GM12878 (cell line): Measurements from ENCODE around the gene PSMB5. TPM values are rescaled to one million over a fixed set of nuclear protein-coding genes. Genes with fewer than 3 reads are reported as not detected.

Source experiments
- ATAC-seq: fragments of 200-7000 bp; cut with Tn5 transposase; 3 replicates; pipeline ENCODE4 v1.9.1; 2020; ENCODE audit warnings: mild to moderate bottlenecking, moderate library complexity
- BruUV-seq: library from RNA; stranded (reverse); fragments of 400-500 nt; replicated peaks from 2 replicates; lab custom pipeline; 2021; lab: Mats Ljungman, UMichigan
- CTCF ChIA-PET: fragments of 300-600 bp; sonication (Branson Sonifier 250); formaldehyde crosslinking; extraction: SDS; loops from one replicate; lab custom pipeline; 2021; ENCODE audit warnings: inconsistent platforms; lab: Yijun Ruan, JAX
- POLR2A ChIA-PET: fragments of 350-600 bp; formaldehyde crosslinking; extraction: SDS; loops from one replicate; lab custom pipeline; 2021; ENCODE audit warnings: inconsistent platforms; lab: Charles Lee
- RAD21 ChIA-PET: fragments of 300-600 bp; sonication (Branson Sonifier 250); formaldehyde crosslinking; loops from one replicate; lab custom pipeline; 2023; ENCODE audit warnings: antibody characterized with exemption; ENCODE audit not compliant: unreplicated experiment; lab: Charles Lee
- SMC1A ChIA-PET: fragments of 300-600 bp; sonication (Branson Sonifier 250); formaldehyde crosslinking; loops from one replicate; lab custom pipeline; 2023; ENCODE audit not compliant: unreplicated experiment, uncharacterized antibody; lab: Charles Lee
- DNase-seq: peaks from one replicate; pipeline ENCODE4 v3.0.0-alpha.2; 2011; ENCODE audit warnings: low read depth, low spot score
- FAIRE-seq: peaks from 3 replicates; lab custom pipeline; 2011; peaks lifted over from hg19 to GRCh38; lab: Jason Lieb, UNC
- H2AFZ ChIP-seq: 2 replicates; pipeline ENCODE4 v1.6.0; 2011; ENCODE audit warnings: low read depth, low read length, control low read depth; ENCODE audit not compliant: control insufficient read depth
- H3K27ac ChIP-seq: 2 replicates; pipeline ENCODE4 v1.5.1; 2011; ENCODE audit warnings: control low read depth; ENCODE audit not compliant: control insufficient read depth, insufficient read depth
- H3K27me3 ChIP-seq, 2 experiments: replicated peaks in 1 of 2; 2 replicates each; pipeline versions ENCODE4 v1.6.0 to v1.6.1; 2011; ENCODE audit warnings: low read length in 1 of 2; ENCODE audit not compliant: control insufficient read depth in 2 of 2, insufficient read depth in 2 of 2
- H3K36me3 ChIP-seq, 2 experiments: 2 replicates each; pipeline ENCODE4 v1.5.1; 2011; ENCODE audit warnings: low read length in 1 of 2; ENCODE audit not compliant: control insufficient read depth in 2 of 2, insufficient read depth in 2 of 2
- H3K4me1 ChIP-seq: 2 replicates; pipeline ENCODE4 v1.6.1; 2011; ENCODE audit warnings: mild to moderate bottlenecking, low read length, moderate library complexity, mixed read lengths; ENCODE audit not compliant: control insufficient read depth, insufficient read depth
- H3K4me2 ChIP-seq: 2 replicates; pipeline ENCODE4 v1.6.0; 2011; ENCODE audit warnings: control low read depth; ENCODE audit not compliant: control insufficient read depth, insufficient read depth
- H3K4me3 ChIP-seq: fragments of 200-600 bp; sonication (generic); 2 replicates; pipeline ENCODE4 v1.5.1; 2016
- H3K79me2 ChIP-seq: 2 replicates; pipeline ENCODE4 v1.6.0; 2011; ENCODE audit warnings: low read length; ENCODE audit not compliant: control insufficient read depth, insufficient read depth
- H3K9ac ChIP-seq: 2 replicates; pipeline ENCODE4 v1.8.0; 2011; ENCODE audit warnings: low read length, control low read depth, mixed read lengths; ENCODE audit not compliant: control insufficient read depth, insufficient read depth
- H3K9me3 ChIP-seq: replicated peaks from 3 replicates; pipeline ENCODE4 v1.5.1; 2011; ENCODE audit warnings: mild to moderate bottlenecking, low read length; ENCODE audit not compliant: control insufficient read depth, insufficient read depth
- H4K20me1 ChIP-seq: 2 replicates; pipeline ENCODE4 v1.6.0; 2011; ENCODE audit not compliant: control insufficient read depth, insufficient read depth
- POLR2A ChIP-seq: IDR thresholded peaks from 2 replicates; pipeline ENCODE4 v1.6.1; 2011; ENCODE audit warnings: low read depth, mild to moderate bottlenecking, low read length
- RAD21 ChIP-seq: IDR thresholded peaks from 2 replicates; pipeline ENCODE4 v1.6.1; 2011; ENCODE audit warnings: mild to moderate bottlenecking, low read depth, low read length, moderate library complexity; ENCODE audit not compliant: insufficient read depth
- SMAD5 ChIP-seq: IDR thresholded peaks from 2 replicates; pipeline ENCODE4 v1.6.1; 2016; ENCODE audit warnings: antibody characterized with exemption, low read depth
- TARDBP ChIP-seq: IDR thresholded peaks from 2 replicates; pipeline ENCODE4 v1.6.1; 2016; ENCODE audit warnings: borderline replicate concordance
- ZNF217 ChIP-seq: fragments of 450-650 bp; IDR thresholded peaks from 2 replicates; pipeline ENCODE4 v1.6.1; 2017; ENCODE audit warnings: antibody characterized with exemption, mild to moderate bottlenecking
- ZNF274 ChIP-seq: IDR thresholded peaks from one replicate; pipeline ENCODE4 v1.8.0; 2011; ENCODE audit not compliant: insufficient read length, insufficient read depth
- WGBS: methylation state at CpG from one replicate; pipeline ENCODE4 v1.1.6; 2016; ENCODE audit warnings: low lambda C conversion rate; ENCODE audit not compliant: insufficient replicate concordance, insufficient coverage; ENCODE audit errors: missing lambda C conversion rate; 5-methylcytosine and 5-hydroxymethylcytosine counted together
- in situ Hi-C: fragments of 300-500 bp; cut with MboI; formaldehyde crosslinking; loops from 9 replicates; pipeline ENCODE4 v1.14.3; 2018; ENCODE audit warnings: mixed read lengths
- intact Hi-C: fragments of 100-400 bp; cut with micrococcal nuclease; formaldehyde crosslinking; loops from one replicate; pipeline ENCODE4 v1.14.2; 2022; ENCODE audit not compliant: unreplicated experiment
- polyA plus RNA-seq, 11 experiments: library from polyadenylated mRNA; depleted of rRNA in 4 of 11; unstranded in 6 of 11; stranded (reverse) in 5 of 11; fragments of >200 nt; fragmentation: Nextera tagmentation in 4 of 11; fragmentation: Illumina TruSeq in 1 of 11; extraction: Ambion mirVana in 4 of 11; extraction: Trizol in 1 of 11; gene quantifications; 1 replicate in 1 of 11; 2 replicates in 10 of 11; pipeline versions ENCODE4 v1.2.1 to v1.2.3, GENCODE V29; 2011 to 2016; ENCODE audit warnings: inconsistent platforms in 2 of 11, missing spikeins in 2 of 11, low read depth in 1 of 11
- total RNA-seq, 4 experiments: library from RNA; depleted of rRNA in 3 of 4; stranded (reverse); fragments of >200 nt in 3 of 4; fragmentation: Illumina TruSeq in 1 of 4; extraction: Trizol in 1 of 4; gene quantifications; 2 replicates each; pipeline versions ENCODE4 v1.2.1 to v1.2.3, GENCODE V29; 2013 to 2021

Gene PSMB5
- total and polyA plus RNA-seq, 10 of the 15 experiments (the other 5 are each of a cell fraction or from before 2014, with no cell fraction given), result 84.5 to 802 (median 144) TPM

DNA sequence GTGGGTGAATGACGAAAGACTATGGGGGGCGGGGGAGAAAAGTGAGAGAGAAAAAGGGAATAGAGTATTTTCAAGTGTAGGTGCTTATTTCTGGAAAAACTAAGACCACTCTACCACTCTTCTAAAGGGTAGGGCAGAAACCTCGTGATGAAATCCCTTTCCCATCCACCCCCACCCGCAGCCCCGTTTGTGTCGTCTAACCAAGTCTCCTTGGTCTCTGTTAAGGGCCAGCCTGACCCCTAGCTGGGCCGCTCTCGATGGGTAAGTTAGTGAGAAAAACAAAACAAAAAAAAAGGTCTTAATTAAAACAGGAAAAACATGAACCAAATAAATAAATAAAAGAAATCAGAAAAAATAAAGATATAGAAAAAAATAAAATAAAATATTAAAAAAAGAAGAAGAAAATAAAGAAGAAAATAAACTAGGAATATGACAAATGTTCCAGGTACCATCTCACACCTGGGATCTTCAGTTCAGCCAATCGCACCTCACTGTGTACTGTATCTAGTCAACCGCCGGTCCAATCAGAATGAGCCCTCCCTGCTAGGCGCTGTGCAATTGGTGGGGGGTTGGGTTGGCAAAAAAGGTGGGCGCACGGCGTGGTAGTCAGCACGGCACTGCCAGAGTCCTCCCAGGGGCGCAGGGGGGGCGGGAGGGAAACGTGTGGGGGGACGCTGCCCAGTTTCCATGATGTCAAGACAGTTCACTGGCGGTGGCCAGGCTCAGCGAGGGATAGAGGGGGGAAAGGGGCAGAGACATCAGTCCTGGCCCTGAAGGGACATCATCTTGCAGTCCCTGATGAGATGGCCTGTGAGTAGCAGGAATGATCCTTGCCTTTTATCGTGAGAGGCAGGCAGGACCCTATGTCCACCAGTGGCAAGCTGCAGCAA is 32.4 kb upstream of the PSMB5 start (continued):
- TF ChIP-seq ZNF217 (no peak), RAD21 (no peak), TARDBP (no peak), ZNF274 (no peak)

GRCh38 chr14:23066368-23066767 is 31.7 kb upstream of the PSMB5 start:
- peaks cover 9% of the 10 kb centered on the region; the same call in 1 of the 2 replicates for H4K20me1 ChIP-seq
- in situ Hi-C loops (no loop called here), intact Hi-C loops (no loop called here)
- ChIA-PET SMC1A (interaction anchor here (0.5 to 2.0 kb wide), 5 partner anchors 8 to 80 kb away, joined by 3 to 5 read pairs (median 5); no protein-coding TSS in a partner anchor), POLR2A (interaction anchor here (0.6 kb wide), 1 partner anchor 70 kb away, joined by 3 read pairs; no protein-coding TSS in a partner anchor), CTCF (interaction anchor here (1.5 to 4.2 kb wide), 3 partner anchors 9 to 82 kb away, joined by 6 to 73 read pairs (median 14); partner anchors contain the start of genes AJUBA and CDH24), RAD21 (no interaction called here)
- H3K9ac ChIP-seq, result no peak overlapping the region
- FAIRE-seq (no peak), ATAC-seq (no peak), DNase-seq (no peak)
- no peak overlapping the region for H2AFZ ChIP-seq
- peaks cover 6% of the 10 kb centered on the region; the same call in 1 of the 2 replicates for H3K4me1 ChIP-seq
- no peak overlapping the region for H3K27ac ChIP-seq
- H3K79me2 ChIP-seq, result peaks cover 34% of the 10 kb centered on the region
- H3K36me3 ChIP-seq, result peaks cover 30 to 40% of the 10 kb centered on the region in 2 experiments
- 78% methylated on average over 3 of the region's 3 CpGs for WGBS
- H3K27me3 ChIP-seq, result no peaks in the 10 kb centered on the region
- H3K4me2 ChIP-seq, result no peak overlapping the region
- H3K4me3 ChIP-seq, result no peak overlapping the region
- H3K9me3 ChIP-seq, result no peaks in the 10 kb centered on the region
- no peak for TF ChIP-seq SMAD5
- TF ChIP-seq POLR2A, result 0 out of 2 replicates have a peak, but pooled peaks have one; percentile 19
- no TSS peak for BruUV-seq
